Smooth muscle cell of the coronary artery (primary cell): ENCODE measurements around the gene ZFAND6. TPM values are rescaled to one million over a fixed set of nuclear protein-coding genes. Genes with fewer than 3 reads are reported as not detected.

Experiments used
- total RNA-seq: library from RNA; depleted of rRNA; stranded (reverse); fragments of >200 nt; gene quantifications from 2 replicates; pipeline ENCODE4 v1.2.3, GENCODE V29; 2014; ENCODE audit warnings: low replicate concordance

Gene ZFAND6
- total RNA-seq = 81.7 and 146 TPM in 2 replicates

DNA sequence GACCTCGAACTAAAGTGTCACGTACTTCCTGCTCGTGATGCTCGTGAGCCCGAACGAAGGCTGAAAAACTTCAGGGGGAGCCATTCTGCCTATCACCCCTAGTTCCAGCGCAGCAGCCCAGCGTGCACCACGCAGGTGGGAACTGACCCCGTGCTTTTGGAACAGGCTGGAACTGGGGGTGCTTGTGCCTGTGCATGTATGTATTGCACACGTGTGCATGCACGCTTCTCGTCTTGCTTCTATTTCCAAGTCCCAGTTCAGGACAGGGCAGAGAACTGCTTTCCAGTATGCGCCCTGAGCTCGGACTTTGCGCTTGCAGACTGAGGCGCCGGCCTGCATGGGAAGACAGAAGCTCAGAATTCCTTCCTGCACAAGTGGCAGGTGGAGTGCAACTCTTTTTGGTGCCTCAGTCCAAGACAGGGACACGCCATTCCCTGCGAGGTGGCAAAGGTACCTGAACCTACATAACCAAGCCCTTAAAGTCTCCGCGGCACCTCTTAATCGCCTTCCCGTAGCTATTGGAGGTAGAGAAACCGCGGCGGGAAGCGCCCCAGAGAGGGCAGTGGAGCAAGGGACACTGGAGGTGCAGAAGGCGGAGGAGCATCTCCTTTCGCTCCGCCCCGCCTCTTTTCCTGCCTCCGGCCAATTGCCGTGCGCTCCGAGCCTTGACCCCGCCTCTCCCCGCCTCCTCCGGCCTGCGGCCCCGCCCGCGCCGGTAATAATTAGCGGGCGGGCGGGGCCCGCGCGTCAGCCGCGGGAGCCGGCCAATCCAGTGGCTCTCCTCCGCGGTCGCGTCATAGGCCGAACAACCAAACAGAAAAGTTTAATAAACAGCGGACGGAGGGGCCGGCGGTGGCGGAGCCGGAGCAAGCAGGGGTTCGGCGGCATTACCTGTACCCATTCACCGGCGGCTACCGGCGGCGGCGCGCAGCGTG, at the start of gene ZFAND6:
Gene ZFAND6 (plus strand): TSS at position 826 of the 935 bp plus-strand sequence. CDS start 60,669 bp downstream, outside the sequence.

DNA sequence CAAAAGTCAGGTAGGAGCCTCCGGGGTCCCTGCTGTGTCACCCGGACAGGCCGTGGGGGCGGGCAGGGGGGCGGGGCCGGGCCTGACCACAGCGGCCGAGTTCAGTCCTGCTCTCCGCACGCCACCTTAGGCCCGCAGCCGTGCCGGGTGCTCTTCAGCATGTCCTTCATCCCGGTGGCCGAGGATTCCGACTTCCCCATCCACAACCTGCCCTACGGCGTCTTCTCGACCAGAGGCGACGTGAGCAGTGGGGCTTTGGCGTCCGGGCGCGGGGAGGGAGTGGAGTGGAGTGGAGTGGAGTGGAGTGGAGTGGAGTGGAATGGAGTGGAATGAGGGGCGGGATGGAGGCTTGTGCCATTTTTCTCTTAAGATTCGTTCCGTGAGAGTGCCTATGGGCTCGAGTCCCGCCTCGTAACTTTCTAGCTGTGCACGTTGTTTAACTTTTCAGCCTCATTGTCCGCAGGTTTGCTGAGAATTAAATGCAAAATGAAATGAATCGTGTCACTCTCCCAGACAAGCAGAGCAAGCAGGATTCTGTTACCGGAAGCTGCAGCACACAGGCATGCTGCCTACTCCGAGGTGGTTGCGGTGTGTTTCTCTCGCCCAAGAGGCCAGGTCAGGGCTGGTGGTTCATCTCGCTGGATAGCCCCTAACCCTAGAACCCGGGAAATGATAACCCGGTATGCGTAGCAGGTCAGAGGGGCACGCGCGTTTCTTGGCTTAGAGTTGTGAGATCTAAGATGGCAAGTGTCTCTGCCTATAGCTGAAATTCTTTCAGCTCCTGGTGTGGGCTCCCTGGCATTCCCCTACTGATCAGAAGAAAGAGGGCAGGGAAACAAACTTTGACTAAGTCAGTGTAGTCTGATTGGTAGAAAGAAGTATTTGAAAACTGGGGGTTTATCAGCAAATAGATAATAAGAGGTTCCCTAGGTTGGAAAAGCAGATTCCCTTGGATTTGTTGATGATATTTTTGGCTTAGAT, 93.7 kb downstream of the ZFAND6 start, which contains the start of gene FAH:
Gene FAH (plus strand): TSS at position 104 of the 981 bp plus-strand sequence. CDS start 56 bp downstream, at position 160.

Other genes starting within 250 kb of the ZFAND6 start
- gene MTHFS, start 162.7 kb upstream of the ZFAND6 start, total RNA-seq = 14.3 and 17.4 TPM in 2 replicates
- 1.3 TPM in 1 of 2 replicates, not detected in the other for gene BCL2A1, start 88.5 kb upstream of the ZFAND6 start, total RNA-seq
- gene FAH, start 93.3 kb downstream of the ZFAND6 start, total RNA-seq = 24.1 and 68.3 TPM in 2 replicates
- gene CTXND1, start 192.5 kb downstream of the ZFAND6 start, total RNA-seq = under 0.01 TPM in 1 of 2 replicates, not detected in the other